GM18868 (cell line): ENCODE results near the gene MAPT.

Source experiments
- ATAC-seq: cut with Tn5 transposase; IDR thresholded peaks from one replicate; pipeline ENCODE4 v1.9.1; 2021; ENCODE audit warnings: mild to moderate bottlenecking, moderate library complexity; ENCODE audit not compliant: unreplicated experiment

Gene MAPT

DNA sequence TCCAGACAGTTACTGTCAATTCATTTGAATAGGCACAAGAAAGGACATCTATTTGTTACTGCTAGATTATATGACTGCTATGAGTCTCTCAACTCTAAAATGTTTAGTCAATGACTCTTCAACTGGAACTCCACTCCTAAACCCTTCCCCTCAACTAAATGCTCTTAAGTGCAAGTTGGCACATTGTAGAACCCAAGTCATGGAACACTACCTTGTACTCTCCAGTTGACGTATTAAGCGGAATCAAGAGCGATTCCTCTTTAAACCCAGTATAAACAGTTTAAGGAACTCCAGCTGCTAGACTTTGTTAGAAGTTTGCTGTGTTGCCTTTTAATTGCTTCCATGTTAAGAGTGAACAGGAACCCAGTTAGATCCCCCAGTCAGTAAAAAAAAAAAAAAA, 149.3 kb downstream of the MAPT start:
- no peak for ATAC-seq

DNA sequence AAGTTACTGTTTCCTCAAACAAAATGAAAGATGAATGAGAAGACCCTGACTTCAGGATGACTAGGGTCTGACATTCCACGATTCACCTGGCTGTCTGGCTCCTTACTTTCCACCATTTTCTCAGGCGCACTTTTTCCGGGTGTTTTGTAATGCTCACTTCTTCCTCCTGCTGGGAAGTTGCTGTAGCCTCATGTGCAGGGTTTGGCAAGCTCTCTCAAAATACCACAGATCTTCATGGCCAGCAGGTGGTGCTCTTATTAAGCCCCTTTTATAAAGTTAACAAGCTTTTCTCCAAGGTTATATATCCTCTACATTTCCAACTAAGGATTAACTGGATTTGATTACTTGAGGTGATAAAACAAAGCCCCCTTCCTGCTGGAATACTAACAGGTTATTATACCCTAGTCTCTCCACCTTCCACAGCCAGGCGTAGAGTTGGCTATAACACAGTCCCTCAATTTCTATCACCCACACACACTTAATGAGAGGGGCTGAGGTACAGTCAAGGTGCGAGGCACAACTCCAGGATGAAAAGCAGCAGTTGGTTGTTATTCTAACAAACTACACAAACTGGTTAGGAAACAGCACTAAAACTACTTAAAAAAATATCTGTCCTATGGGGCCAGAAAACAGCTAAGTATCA, 150.1 kb downstream of the MAPT start:
- no peak for ATAC-seq

DNA sequence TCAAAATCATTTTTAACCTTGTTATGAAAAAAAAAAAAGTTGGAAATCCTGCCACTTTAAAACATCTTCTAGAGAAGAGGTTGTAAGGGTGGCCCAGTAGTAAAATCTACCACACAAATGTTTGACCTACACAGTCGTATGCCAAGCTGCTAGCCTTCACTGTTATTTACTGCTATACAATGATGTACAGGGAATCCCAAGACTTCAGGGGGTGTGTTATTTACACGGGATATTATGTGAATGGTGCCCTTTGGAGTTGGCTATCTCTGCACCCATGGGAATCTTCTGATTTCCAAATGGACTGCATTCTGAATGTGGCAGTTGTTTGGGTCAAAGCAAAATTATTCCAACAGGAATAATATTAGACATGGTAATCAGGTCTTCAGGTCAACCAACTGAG, 150.6 kb downstream of the MAPT start:
- ATAC-seq, result no peak

DNA sequence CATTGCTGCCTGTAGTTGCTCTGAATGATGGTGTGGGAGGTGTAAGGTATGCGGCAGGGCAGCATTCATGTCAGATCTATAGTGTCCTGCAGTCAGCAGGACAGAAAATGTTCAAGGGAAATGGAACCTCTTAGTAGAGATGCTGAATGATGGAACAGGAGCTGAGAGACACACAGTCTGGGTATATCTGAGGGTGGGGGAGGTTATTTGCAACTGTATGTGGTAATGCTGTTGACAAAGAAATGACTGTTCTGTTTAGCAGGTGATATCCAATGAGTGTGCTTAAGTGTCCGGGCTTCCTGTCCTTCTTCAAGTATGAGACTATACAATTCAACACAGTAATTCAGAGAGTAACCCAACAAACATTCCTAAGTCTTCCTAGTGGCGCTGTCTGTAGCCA, 151.3 kb downstream of the MAPT start:
- ATAC-seq, result no peak

DNA sequence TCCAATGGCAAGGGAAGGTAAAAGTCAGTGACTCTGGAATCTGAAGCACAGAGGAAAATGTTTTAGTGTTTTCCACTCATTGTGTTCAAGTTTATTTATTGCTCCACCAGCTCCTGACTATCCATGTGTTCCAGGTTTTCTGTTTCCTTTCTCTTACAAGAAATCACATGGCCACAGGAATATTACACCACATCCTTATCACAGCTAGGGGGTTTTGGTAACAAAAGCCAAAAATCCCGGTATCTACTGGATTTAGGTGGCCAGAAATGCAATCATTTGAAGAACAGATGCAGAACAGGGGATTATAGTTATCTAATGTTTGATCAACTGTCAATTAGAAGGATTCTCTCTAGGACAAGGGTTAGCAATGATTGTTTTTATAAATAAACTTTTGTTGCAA, 152.6 kb downstream of the MAPT start:
- ATAC-seq, result no peak

DNA sequence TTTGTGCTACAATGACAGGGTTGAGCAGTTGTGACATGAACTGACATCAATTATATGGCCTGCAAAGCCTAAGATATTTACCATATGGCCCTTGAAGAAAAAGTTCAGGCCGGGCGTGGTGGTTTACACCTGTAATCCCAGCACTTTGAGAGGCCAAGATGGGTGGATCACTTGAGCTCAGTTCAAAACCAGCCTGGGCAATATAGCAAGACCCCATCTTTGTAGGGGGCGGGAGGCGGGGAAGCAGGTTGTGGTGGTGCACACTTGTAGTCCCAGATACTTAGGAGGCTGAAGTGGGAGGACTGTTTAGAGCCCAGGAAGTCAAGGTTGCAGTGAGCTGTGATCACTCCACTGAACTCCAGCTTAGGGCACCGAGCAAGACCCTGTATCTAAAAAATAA, 153.0 kb downstream of the MAPT start:
- ATAC-seq, result no peak

DNA sequence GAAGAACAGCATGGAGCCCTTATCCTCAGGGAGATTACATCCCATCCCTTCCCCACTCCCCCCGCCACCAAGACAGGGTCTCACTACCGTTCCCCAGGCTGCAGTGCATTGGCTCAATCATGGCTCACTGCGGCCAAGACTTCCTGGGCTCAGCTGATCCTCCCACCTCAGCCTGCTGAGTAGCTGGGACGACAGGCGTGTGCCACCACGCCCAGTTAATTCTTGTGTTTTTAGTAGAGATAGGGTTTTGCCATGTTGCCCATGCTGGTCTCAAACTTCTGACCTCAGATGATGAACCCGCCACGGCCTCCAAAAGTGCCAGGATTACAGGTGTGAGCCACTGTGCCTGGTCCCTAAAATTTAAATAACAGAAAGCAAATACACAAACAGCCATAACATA, 153.5 kb downstream of the MAPT start:
- no peak for ATAC-seq

DNA sequence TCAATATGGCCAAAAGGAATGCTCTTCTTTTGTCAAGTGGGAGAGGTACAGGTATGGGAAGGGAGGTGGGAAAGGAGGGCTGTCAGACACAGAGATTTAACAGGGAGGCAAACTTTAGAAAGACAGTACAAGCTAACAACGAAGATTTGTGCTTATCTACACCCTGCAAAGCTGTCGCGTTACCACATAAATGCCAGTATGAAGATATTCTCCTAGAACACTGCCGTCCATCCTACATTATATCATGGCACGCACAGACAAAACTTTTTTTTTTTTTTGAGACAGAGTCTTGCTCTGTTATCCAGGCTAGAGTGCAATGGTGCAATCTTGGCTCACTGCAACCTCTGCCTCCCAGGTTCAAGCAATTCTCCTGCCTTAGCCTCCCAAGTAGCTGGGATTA, 155.3 kb downstream of the MAPT start:
- no peak for ATAC-seq

DNA sequence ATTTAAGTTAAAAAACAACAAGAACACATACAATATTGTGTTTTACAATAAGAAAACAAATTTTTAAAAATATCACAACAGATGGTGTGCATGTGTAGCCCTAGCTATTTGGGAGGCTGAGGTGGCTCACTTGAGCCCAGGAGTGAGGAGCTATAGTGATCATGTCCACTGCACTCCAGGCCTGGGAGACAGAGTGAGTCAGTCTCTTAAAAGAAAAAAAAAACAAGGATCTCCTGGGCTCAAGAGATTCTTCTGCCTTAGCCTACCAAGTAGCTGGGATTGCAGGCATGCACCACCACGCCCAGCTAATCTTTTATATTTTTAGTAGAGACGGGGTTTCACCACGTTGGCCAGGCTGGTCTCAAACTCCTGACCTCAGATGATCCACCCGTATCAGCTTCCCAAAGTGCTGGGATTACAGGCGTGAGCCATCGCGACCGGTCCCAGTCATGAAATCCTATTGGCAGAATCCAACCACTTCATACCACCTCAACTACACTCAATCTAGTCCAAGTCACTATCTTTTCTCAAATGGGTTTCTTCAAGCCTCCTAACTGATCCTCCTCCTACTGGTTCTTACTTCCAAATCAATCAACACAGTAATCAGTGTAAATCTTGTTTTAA, 159.7 kb downstream of the MAPT start:
- ATAC-seq, result no peak

DNA sequence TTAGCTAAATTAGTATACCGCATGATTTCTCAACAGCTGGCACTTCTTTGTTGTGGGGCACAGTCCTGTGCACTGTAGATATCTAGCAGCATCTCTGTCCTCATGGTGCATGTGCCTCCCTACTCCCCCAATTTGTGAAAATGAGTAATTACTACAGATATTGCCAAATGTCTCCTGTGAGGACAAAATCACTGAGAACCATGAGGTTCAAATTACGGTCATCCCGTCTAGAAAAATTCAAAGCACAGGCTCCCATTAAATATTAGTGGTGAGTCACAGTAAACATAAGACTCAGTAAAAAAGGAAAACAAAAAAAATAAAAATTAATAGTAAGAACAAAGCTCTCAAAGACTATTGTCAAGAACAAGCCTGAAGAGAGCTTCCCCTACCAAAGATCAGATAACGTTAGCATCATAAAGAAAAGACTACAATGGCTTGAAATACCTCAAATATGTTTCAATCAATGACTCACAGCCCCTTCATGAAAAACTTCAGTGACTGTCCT, 162.5 kb downstream of the MAPT start:
- ATAC-seq, result no peak

DNA sequence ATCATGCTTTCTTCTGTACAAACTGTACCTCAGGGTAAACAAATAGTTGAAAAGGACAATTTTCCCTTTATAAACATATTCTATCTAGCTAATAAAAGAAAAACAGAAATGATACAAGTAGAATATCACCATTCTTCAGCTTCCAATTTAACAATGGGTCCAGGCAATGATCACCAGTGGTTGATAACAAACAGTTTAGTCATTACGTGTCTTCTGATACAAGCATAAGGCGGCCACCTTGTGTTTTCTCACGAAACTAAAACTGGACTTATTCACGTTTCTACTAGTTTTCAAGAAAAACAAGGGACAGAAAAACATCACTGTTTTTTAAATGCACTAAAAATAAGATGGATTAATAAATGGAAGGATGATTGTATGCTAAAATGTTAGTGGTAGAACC, 163.0 kb downstream of the MAPT start:
- no peak for ATAC-seq

DNA sequence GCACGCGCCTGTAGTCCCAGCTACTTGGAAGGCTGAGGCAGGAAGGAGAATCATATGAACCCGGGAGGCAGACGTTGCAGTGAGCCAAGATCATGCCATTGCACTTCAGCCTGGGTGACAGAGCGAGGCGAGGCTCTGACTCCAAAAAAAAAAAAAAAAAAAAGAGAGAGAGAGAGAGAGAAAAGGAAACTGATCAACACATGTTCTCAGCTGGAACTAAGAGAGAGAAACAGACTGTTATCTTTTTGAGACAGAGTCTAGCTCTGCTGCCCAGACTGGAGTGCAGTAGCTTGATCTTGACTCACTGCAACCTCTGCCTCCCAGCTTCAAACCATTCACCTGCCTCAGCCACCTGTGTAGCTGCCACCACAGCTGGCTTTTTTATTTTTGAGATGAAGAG, 165.1 kb downstream of the MAPT start:
- no peak for ATAC-seq

DNA sequence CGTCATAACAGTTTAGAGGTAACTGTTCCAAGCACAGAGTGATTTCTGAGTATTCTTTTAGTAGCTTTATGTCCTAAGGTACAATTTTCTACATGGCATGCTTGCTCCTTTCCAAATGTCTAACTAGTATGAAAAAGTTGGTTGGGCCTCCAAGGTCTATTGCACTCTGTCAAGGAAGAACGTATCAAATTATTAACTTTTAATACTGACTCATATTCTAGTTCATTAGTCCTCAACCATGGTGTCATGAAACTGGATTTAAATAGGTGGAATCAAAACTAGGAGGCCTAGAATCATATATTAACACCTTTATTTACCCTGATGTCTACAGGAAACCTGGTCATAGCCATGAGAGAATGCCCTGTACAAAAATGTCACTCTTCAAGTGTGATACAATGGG, 166.1 kb downstream of the MAPT start:
- no peak for ATAC-seq

DNA sequence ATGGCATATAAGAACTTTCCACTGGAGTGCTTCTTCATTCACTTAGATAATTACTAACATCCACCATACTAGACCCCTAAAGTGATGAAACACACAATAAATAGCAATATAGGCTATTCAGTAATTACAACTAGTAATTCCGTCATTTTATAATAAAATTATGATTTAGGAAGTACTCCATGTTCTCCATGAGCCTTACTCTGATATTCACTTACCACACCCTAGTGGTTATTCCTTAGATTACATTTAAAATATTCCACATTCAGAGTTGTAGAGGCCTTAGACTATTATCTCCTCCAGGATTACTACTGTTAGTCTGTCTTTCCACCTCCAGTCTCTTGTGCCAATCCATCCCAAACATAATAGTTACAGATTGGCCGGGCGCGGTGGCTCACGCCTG, 167.1 kb downstream of the MAPT start:
- no peak for ATAC-seq

DNA sequence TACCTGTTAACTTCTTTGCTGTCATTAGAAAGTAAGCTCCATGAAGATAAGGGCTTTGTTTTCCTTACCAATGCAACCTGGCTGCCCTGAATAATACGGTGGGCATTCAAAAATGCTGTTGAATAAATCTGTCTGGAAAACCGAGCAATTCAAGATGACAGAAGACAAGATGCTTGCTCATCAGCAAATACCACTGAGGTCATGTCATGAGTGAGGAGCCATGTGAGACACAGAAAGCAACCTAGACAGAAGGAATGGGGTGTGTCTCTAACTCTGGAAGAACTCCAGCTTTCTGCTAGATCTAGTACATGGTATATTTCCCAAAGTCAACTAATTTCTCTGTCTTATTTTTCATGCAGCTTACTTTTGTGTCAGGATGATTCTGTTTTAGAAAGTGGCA, 168.9 kb downstream of the MAPT start:
- no peak for ATAC-seq

DNA sequence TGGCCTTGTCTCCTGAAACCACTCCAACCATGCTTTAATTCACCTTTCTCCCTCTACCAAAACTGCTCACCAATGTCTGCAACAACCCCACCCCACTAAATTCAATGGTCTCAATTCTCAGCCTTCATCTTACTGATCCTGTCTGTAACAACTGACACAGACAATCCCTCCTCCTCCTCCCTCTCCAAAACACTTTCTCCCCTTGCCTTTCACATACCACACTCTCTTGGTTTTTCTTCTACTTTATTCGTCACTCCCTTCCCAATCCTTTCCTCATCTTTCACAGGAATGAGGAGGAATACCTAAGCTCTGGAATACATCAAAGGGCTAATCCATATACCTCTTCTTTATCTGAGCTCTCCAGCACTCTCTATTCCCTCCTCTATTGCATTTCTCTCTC, 170.1 kb downstream of the MAPT start:
- no peak for ATAC-seq

DNA sequence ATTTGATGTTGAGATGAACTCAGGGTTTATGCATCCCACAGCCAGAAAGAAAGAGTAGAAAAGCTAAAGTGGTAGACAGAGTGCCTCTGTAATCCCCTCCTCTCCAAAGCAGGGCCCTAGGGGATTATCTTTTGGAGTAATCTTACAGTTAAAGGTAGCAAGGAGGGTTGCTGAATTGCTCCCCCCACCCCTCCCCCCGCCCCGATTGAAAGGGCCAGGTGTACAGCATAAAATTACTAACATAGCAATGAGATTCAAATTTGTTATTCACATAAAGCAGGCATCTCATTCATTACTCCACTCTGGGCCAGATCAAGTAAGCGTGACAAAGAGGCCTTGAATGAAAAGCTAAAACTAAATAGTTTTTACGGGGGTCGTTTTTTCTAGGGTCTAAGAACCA, 177.4 kb downstream of the MAPT start:
- no peak for ATAC-seq

DNA sequence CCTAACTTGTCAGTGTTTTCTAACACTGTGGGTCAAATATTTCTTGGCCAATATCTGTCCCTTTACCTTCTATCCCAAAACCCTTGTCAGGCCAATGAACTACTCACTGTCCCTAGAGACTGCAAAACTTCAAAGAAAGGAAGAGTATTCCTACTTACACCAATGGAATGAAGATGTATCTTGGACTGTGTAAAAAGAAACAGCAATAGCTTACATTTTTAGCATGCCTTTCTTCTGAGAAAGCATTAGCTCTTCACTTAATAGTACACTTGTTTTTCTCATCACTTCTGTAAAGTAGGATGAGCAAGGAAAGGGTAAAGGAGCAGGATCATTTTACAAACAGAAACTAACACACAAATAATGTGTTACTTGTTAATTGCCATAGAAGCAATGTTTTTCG, 178.6 kb downstream of the MAPT start:
- no peak for ATAC-seq

DNA sequence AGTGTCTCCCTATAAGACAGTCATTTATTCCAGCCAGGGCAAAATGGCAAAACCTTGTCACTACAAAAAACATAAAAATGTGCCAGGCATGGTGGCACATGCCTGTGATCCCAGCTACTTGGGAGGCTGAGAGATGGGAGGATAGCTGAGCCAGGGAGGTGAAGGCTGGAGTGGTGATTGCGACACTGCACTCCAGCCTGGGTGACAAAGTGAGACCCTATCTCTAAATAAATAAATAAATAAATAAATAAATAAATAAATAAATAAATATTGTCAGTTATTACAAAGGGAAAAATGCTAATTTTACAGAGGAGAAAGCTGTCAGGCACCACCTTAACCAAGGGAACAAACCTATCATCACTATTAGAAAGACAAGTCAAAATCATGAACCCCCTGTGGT, 180.2 kb downstream of the MAPT start:
- no peak for ATAC-seq
